Upper lobe of right lung (tissue), 1 donor: ENCODE data around the gene RBMS3. TPM values are rescaled to one million over a fixed set of nuclear protein-coding genes. Genes with fewer than 3 reads are reported as not detected.

Experiments
- ATAC-seq: fragments of 200-7000 bp; cut with Tn5 transposase; one replicate; pipeline ENCODE4 v1.9.1; 2020; ENCODE audit warnings: mild to moderate bottlenecking, moderate library complexity
- DNase-seq: peaks from one replicate; pipeline ENCODE4 v3.0.0-alpha.2; 2020
- H3K27ac ChIP-seq: fragments of 200-600 bp; one replicate; pipeline ENCODE4 v1.8.0; 2022
- H3K27me3 ChIP-seq: fragments of 200-600 bp; one replicate; pipeline ENCODE4 v1.8.0; 2022; ENCODE audit warnings: mild to moderate bottlenecking
- H3K36me3 ChIP-seq: fragments of 200-600 bp; one replicate; pipeline ENCODE4 v1.8.0; 2022
- H3K4me1 ChIP-seq: fragments of 200-600 bp; one replicate; pipeline ENCODE4 v1.8.0; 2022
- H3K4me3 ChIP-seq: fragments of 200-600 bp; one replicate; pipeline ENCODE4 v1.8.0; 2022; ENCODE audit warnings: mild to moderate bottlenecking
- H3K9me3 ChIP-seq: fragments of 200-600 bp; one replicate; pipeline ENCODE4 v1.8.0; 2022
- intact Hi-C: fragments of 100-400 bp; cut with DNase I; formaldehyde crosslinking; loops from one replicate; pipeline ENCODE4 v1.11.0; 2022
- total RNA-seq: library from RNA; stranded (reverse); fragmentation: NEBNext Ultra II Directional; extraction: Animal tissue kit (Norgen Biotek cat#: 25700); gene quantifications from one replicate; pipeline ENCODE4 v1.2.1, GENCODE V29; 2021
- TF ChIP-seq, protein P1 (sequence below): fragments of 200-600 bp; IDR thresholded peaks from one replicate; pipeline ENCODE4 v1.8.0; 2022; ENCODE audit warnings: antibody characterized with exemption
- donor health status: DM: no; HTN: yes; CAD: no; lungs with severe emphysema.

The RBMS3 gene
- total RNA-seq, 1 donor from 2014 or later: 85.9 TPM

DNA sequence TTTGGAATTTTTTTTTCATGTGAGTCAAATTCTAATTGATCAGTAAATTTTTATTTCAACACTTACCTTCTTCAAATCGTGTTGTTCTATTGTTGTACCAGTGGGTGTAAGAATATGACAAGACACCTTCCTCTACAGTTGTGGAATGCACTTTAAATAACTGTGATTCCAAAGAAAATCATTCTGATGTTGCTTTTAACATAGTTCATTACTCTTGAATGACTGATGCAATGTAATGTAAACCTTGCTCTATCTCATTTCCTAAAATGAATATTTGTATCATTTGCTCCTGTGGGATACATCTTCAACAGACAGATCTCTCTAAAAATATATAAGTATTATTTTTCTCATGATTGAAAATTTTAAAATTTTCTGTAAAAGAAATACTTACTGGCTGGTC lies 313.4 kb downstream of the RBMS3 start:
- Histone ChIP-seq H3K27me3 (no peaks in the 10 kb centered on the region), H3K9me3 (no peaks in the 10 kb centered on the region), H3K36me3 (no peaks in the 10 kb centered on the region), H3K4me3 (no peak overlapping the region), H3K27ac (no peak overlapping the region), H3K4me1 (no peaks in the 10 kb centered on the region)
- intact Hi-C loops: no loop called here
- DNase-seq (no peak), ATAC-seq (no peak)
- TF ChIP-seq, protein P1, sequence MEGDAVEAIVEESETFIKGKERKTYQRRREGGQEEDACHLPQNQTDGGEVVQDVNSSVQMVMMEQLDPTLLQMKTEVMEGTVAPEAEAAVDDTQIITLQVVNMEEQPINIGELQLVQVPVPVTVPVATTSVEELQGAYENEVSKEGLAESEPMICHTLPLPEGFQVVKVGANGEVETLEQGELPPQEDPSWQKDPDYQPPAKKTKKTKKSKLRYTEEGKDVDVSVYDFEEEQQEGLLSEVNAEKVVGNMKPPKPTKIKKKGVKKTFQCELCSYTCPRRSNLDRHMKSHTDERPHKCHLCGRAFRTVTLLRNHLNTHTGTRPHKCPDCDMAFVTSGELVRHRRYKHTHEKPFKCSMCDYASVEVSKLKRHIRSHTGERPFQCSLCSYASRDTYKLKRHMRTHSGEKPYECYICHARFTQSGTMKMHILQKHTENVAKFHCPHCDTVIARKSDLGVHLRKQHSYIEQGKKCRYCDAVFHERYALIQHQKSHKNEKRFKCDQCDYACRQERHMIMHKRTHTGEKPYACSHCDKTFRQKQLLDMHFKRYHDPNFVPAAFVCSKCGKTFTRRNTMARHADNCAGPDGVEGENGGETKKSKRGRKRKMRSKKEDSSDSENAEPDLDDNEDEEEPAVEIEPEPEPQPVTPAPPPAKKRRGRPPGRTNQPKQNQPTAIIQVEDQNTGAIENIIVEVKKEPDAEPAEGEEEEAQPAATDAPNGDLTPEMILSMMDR: no peak

GRCh38 chr3:29597376-29598008 lies 316.6 kb downstream of the RBMS3 start:
- H3K4me1 ChIP-seq: no peaks in the 10 kb centered on the region
- no peak for DNase-seq
- no peaks in the 10 kb centered on the region for H3K27me3 ChIP-seq
- H3K27ac ChIP-seq: no peak overlapping the region
- intact Hi-C loops: no loop called here
- ATAC-seq: no peak
- TF ChIP-seq, protein P1: no peak
- H3K36me3 ChIP-seq: no peaks in the 10 kb centered on the region
- no peak overlapping the region for H3K4me3 ChIP-seq
- no peaks in the 10 kb centered on the region for H3K9me3 ChIP-seq

GRCh38 chr3:29601861-29602585 lies 321.2 kb downstream of the RBMS3 start:
- DNase-seq: no peak
- H3K27ac ChIP-seq: no peak overlapping the region
- TF ChIP-seq, protein P1: no peak

DNA sequence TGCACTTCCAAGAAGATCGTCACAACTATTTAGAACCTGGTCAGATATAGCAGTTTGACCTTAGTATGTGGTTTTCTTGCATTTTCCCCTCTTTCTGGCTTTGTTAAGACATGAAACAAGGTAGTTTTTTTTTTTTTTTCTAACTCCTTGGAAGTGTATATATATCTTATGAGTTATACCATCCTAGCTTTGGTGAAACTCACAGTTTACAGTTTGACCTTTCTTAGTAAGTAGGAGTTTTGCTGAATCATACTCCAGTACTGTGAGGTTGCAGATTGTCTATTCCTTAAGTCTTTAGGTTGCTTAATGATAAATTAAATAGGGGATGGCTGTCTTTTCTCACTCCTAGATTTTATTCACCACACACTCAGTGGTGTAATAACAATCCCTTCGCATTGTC lies 325.0 kb downstream of the RBMS3 start:
- intact Hi-C loops: no loop called here
- no peaks in the 10 kb centered on the region for H3K9me3 ChIP-seq
- TF ChIP-seq, protein P1: no peak
- H3K27ac ChIP-seq: no peak overlapping the region
- no peak overlapping the region for H3K4me3 ChIP-seq
- no peaks in the 10 kb centered on the region for H3K27me3 ChIP-seq
- DNase-seq (no peak), ATAC-seq (no peak)
- H3K36me3 ChIP-seq: no peaks in the 10 kb centered on the region
- H3K4me1 ChIP-seq: no peaks in the 10 kb centered on the region

More at GRCh38 chr3:29601861-29602585, 321.2 kb downstream of the RBMS3 start:
- Histone ChIP-seq H3K4me3 (no peak overlapping the region), H3K9me3 (no peaks in the 10 kb centered on the region), H3K36me3 (no peaks in the 10 kb centered on the region), H3K27me3 (no peaks in the 10 kb centered on the region), H3K4me1 (no peaks in the 10 kb centered on the region)
- intact Hi-C loops: no loop called here
- no peak for ATAC-seq

- Histone ChIP-seq H3K4me1 (no peaks in the 10 kb centered on the region), H3K4me3 (no peak overlapping the region), H3K9me3 (no peaks in the 10 kb centered on the region), H3K27ac (no peak overlapping the region), H3K36me3 (no peaks in the 10 kb centered on the region), H3K27me3 (no peaks in the 10 kb centered on the region)
- DNase-seq (no peak), ATAC-seq (no peak)
- intact Hi-C loops: no loop called here
- TF ChIP-seq, protein P1: no peak
These were observed 325.5 kb downstream of the RBMS3 start for GRCh38 chr3:29606416-29606815.
